Endothelial cell of umbilical vein (primary cell): ENCODE data around the gene RTBDN. TPM values are rescaled to one million over a fixed set of nuclear protein-coding genes. Genes with fewer than 3 reads are reported as not detected.

ENCODE experiments used
- BruUV-seq: library from RNA; stranded (reverse); fragments of 400-500 nt; replicated peaks from 2 replicates; lab custom pipeline; 2021; lab: Mats Ljungman, UMichigan
- CTCF ChIA-PET: fragments of 300-600, 350-600 bp; sonication (Branson Sonifier 250); formaldehyde crosslinking; loops from one replicate; lab custom pipeline; 2021; ENCODE audit warnings: antibody characterized with exemption, inconsistent platforms; lab: Charles Lee
- POLR2A ChIA-PET: fragments of 300-600, 350-600 bp; sonication (Branson Sonifier 250); formaldehyde crosslinking; loops from one replicate; lab custom pipeline; 2021; ENCODE audit warnings: antibody characterized with exemption, inconsistent platforms; lab: Charles Lee
- DNase-seq: peaks from one replicate; pipeline ENCODE4 v3.0.0-alpha.2; 2011; ENCODE audit warnings: low read depth, low spot score
- FAIRE-seq: peaks from 2 replicates; lab custom pipeline; 2011; peaks lifted over from hg19 to GRCh38; lab: Jason Lieb, UNC
- H2AFZ ChIP-seq: 2 replicates; pipeline ENCODE4 v1.6.0; 2012; ENCODE audit warnings: low read depth, low read length, control low read depth, inconsistent platforms
- H3K27ac ChIP-seq: 2 replicates; pipeline ENCODE4 v1.5.1; 2011; ENCODE audit warnings: low read depth, mild to moderate bottlenecking, control low read depth, low read length, moderate library complexity; ENCODE audit not compliant: insufficient read depth
- H3K27me3 ChIP-seq, 2 experiments: 2 replicates each; pipeline versions ENCODE4 v1.6.0 to v1.6.1; 2011; ENCODE audit warnings: low read length in 2 of 2, mixed read lengths in 1 of 2; ENCODE audit not compliant: control insufficient read depth in 2 of 2, insufficient read depth in 2 of 2
- H3K36me3 ChIP-seq, 2 experiments: 2 replicates in 1 of 2; 3 replicates in 1 of 2; pipeline ENCODE4 v1.5.1; 2011; ENCODE audit warnings: low read length in 2 of 2, mild to moderate bottlenecking in 1 of 2, moderate library complexity in 1 of 2; ENCODE audit not compliant: control insufficient read depth in 2 of 2, insufficient read depth in 2 of 2; ENCODE audit errors: extremely low read depth in 1 of 2
- H3K4me1 ChIP-seq: 3 replicates; pipeline ENCODE4 v1.5.1; 2011; ENCODE audit warnings: mild to moderate bottlenecking, low read length; ENCODE audit not compliant: control insufficient read depth, insufficient read depth; ENCODE audit errors: extremely low read depth
- H3K4me2 ChIP-seq: 2 replicates; pipeline ENCODE4 v1.6.1; 2011; ENCODE audit warnings: low read length, control low read depth, mixed read lengths; ENCODE audit not compliant: insufficient read depth
- H3K4me3 ChIP-seq, 3 experiments: fragments of 200-600 bp in 1 of 3; sonication (generic), shearing (Covaris generic) in 1 of 3; replicated peaks in 1 of 3; 2 replicates each; pipeline ENCODE4 v1.5.1; 2011 to 2016; ENCODE audit warnings: control low read depth in 3 of 3, low read length in 3 of 3, mild to moderate bottlenecking in 2 of 3, inconsistent platforms in 1 of 3, low read depth in 1 of 3, moderate library complexity in 1 of 3; ENCODE audit not compliant: insufficient read depth in 1 of 3
- H3K79me2 ChIP-seq: 2 replicates; pipeline ENCODE4 v1.6.0; 2012; ENCODE audit warnings: low read length, inconsistent platforms; ENCODE audit not compliant: control insufficient read depth, insufficient read depth
- H3K9ac ChIP-seq: replicated peaks from 2 replicates; pipeline ENCODE3; 2011; ENCODE audit warnings: low read length, control low read depth; ENCODE audit not compliant: insufficient read depth; ENCODE audit errors: extremely low read depth
- H3K9me1 ChIP-seq: replicated peaks from 3 replicates; pipeline ENCODE4 v1.6.0; 2011; ENCODE audit warnings: mild to moderate bottlenecking, low read length; ENCODE audit not compliant: control insufficient read depth, insufficient read depth; ENCODE audit errors: extremely low read depth
- H3K9me3 ChIP-seq: replicated peaks from 2 replicates; pipeline ENCODE4 v1.5.1; 2012; ENCODE audit warnings: low read length, inconsistent platforms; ENCODE audit not compliant: control insufficient read depth, insufficient read depth
- H4K20me1 ChIP-seq: replicated peaks from 2 replicates; pipeline ENCODE3; 2011; ENCODE audit warnings: mild to moderate bottlenecking, low read length; ENCODE audit not compliant: control insufficient read depth, insufficient read depth; ENCODE audit errors: extremely low read depth
- EZH2 ChIP-seq: IDR thresholded peaks from 2 replicates; pipeline ENCODE4 v1.6.1; 2012; ENCODE audit warnings: borderline replicate concordance, low read depth, mild to moderate bottlenecking, moderate library complexity, low read length, inconsistent platforms; ENCODE audit not compliant: severe bottlenecking
- MYC ChIP-seq: IDR thresholded peaks from one replicate; pipeline ENCODE4 v1.6.1; 2011; ENCODE audit warnings: mild to moderate bottlenecking, low read depth, low read length
- POLR2AphosphoS5 ChIP-seq: IDR thresholded peaks from 2 replicates; pipeline ENCODE4 v1.6.1; 2012; ENCODE audit warnings: low read depth, mild to moderate bottlenecking, control low read depth, low read length, moderate library complexity; ENCODE audit not compliant: insufficient read depth
- dilution Hi-C: fragments of 300-500 bp; cut with MboI; formaldehyde crosslinking; loops from one replicate; pipeline ENCODE4 v1.15.0; 2019; ENCODE audit warnings: low sequenced_read_pairs; ENCODE audit not compliant: extremely low pct_ligation_motif_present
- intact Hi-C: fragments of 100-400 bp; cut with micrococcal nuclease; formaldehyde crosslinking; loops from one replicate; pipeline ENCODE4 v1.10.0; 2022
- polyA plus RNA-seq, 4 experiments: library from polyadenylated mRNA; depleted of rRNA in 3 of 4; stranded (reverse) in 3 of 4; unstranded in 1 of 4; fragments of >200 nt; gene quantifications; 2 replicates each; pipeline versions ENCODE4 v1.2.1 to v1.2.3, GENCODE V29; 2011 to 2012; ENCODE audit warnings: missing spikeins in 1 of 4
- total RNA-seq: library from RNA; stranded (reverse); gene quantifications from 2 replicates; pipeline ENCODE4 v1.2.3, GENCODE V29; 2021
- TF ChIP-seq, protein P1 (sequence below), 2 donors: IDR thresholded peaks; 1 replicate in 1 of 2; 2 replicates in 1 of 2; pipeline ENCODE4 v1.5.1; 2011; ENCODE audit warnings: low read length in 2 of 2, mild to moderate bottlenecking in 2 of 2, moderate library complexity in 2 of 2, control low read depth in 1 of 2, inconsistent platforms in 1 of 2, low read depth in 1 of 2; ENCODE audit not compliant: insufficient read depth in 1 of 2; ENCODE audit errors: extremely low read depth in 1 of 2
- TF ChIP-seq, protein P2 (sequence below): IDR thresholded peaks from 2 replicates; pipeline ENCODE4 v1.6.1; 2011; ENCODE audit not compliant: insufficient read depth, insufficient read length

Gene RTBDN
- total and polyA plus RNA-seq, 2 donors (not counting 3 experiments of a cell fraction or from before 2014, with no cell fraction given), result not detected

DNA sequence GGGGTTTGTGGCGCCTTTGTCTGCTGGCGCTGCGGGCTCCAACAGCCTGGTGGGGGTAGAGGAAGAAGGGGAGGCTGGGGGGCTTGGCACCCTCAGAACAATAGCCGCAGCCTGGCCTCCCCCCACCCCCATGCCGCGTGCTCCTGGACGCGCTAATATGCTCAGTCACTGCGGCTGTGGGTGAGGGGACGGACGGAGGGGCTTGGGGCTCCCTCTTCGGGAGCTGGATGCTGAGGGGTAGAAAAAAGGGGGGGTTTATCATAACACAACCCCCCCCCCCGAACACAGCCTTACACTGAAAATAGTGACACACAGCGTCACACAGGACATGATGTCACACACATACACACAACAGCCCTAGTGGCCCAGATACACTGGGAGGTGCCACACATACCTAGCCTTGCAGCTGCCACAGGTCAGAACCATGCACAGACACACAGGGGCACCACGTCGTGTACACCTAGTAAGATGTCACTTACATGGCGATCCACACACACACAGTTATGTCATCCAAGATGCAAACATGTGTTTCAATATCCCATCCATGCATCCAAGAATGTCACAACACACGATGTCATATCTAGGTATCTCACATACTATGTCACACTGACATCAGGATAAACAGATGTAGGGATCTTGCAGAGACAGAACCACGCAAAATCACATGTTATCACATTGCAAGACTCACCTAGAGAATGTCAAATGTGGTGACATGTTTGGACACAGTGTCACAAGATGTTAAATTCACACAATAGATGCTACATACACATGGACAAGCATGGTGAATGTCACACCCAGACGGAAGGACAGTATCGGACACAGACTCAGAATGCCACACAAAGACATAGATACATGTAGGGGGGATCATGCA lies 4.7 kb upstream of the RTBDN start:
- Histone ChIP-seq H3K36me3 (no peaks in the 10 kb centered on the region), H3K9ac (no peak overlapping the region), H3K27me3 (peaks cover 54 to 61% of the 10 kb centered on the region in 2 experiments), H3K9me3 (no peaks in the 10 kb centered on the region), H3K4me2 (no peak overlapping the region), H3K9me1 (no peaks in the 10 kb centered on the region), H3K4me1 (no peaks in the 10 kb centered on the region), H2AFZ (no peak overlapping the region), H3K79me2 (no peaks in the 10 kb centered on the region), H4K20me1 (no peaks in the 10 kb centered on the region), H3K4me3 (no peak overlapping the region), H3K27ac (no peak overlapping the region)
- ChIA-PET CTCF (interaction anchor here (0.8 kb wide), 1 partner anchor 62 kb away, joined by 3 read pairs; no protein-coding TSS in a partner anchor), POLR2A (no interaction called here)
- intact Hi-C loops, result loop anchor here (2.0 kb wide), 1 partner anchor 64 kb away; the partner anchor contains the start of gene HOOK2
- dilution Hi-C loops, result no loop called here
- BruUV-seq, result no TSS peak
- FAIRE-seq, result no peak
- TF ChIP-seq, protein P1, sequence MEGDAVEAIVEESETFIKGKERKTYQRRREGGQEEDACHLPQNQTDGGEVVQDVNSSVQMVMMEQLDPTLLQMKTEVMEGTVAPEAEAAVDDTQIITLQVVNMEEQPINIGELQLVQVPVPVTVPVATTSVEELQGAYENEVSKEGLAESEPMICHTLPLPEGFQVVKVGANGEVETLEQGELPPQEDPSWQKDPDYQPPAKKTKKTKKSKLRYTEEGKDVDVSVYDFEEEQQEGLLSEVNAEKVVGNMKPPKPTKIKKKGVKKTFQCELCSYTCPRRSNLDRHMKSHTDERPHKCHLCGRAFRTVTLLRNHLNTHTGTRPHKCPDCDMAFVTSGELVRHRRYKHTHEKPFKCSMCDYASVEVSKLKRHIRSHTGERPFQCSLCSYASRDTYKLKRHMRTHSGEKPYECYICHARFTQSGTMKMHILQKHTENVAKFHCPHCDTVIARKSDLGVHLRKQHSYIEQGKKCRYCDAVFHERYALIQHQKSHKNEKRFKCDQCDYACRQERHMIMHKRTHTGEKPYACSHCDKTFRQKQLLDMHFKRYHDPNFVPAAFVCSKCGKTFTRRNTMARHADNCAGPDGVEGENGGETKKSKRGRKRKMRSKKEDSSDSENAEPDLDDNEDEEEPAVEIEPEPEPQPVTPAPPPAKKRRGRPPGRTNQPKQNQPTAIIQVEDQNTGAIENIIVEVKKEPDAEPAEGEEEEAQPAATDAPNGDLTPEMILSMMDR (IDR thresholded peaks at IDR 0.05; ENCODE audit: extremely low read depth in 1 of 2, insufficient read depth in 1 of 2, low read depth in 1 of 2, low read length in 2 of 2), result no peak
- TF ChIP-seq EZH2, result peak; percentile 57
- no peak for TF ChIP-seq POLR2AphosphoS5
- no peak for TF ChIP-seq MYC
- TF ChIP-seq, protein P2, sequence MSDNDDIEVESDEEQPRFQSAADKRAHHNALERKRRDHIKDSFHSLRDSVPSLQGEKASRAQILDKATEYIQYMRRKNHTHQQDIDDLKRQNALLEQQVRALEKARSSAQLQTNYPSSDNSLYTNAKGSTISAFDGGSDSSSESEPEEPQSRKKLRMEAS, result no peak
- no peak for DNase-seq
